Breast epithelium (tissue), 3 donors: ENCODE measurements around the gene SMIM27.

Experiments used
- POLR2A ChIP-seq: fragments of 450-650 bp; IDR thresholded peaks from one replicate; pipeline ENCODE4 v1.6.1; 2016; ENCODE audit warnings: antibody characterized with exemption, mild to moderate bottlenecking, moderate library complexity
- POLR2AphosphoS5 ChIP-seq, 3 donors: sonication (generic); formaldehyde crosslinking; IDR thresholded peaks; one replicate each; pipeline ENCODE4 v1.6.1; 2017; ENCODE audit warnings: antibody characterized with exemption in 3 of 3
- TF ChIP-seq, protein P1 (sequence below), 3 donors: fragments of 450-650 bp; IDR thresholded peaks; one replicate each; pipeline ENCODE4 v1.5.1; 2016 to 2017; ENCODE audit warnings: antibody characterized with exemption in 3 of 3, mild to moderate bottlenecking in 3 of 3, moderate library complexity in 3 of 3

DNA sequence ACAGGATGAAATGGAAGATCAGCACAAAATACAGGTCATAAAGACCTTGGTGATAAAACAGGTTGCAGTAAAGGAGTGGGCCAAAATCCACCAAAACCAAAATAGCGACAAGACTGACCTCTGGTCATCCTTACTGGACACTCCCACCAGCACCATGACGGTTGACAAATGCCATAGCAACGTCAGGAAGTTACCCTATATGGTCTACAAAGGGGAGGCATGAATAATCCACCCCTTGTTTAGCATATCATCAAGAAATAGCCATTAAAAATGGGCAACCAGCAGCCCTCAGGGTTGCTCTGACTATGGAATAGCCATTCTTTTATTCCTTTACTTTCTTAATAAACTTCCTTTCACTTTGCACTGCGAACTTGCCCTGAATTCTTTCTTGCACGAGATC is 26.8 kb downstream of the SMIM27 start:
- no peak for TF ChIP-seq POLR2A
- TF ChIP-seq, protein P1, sequence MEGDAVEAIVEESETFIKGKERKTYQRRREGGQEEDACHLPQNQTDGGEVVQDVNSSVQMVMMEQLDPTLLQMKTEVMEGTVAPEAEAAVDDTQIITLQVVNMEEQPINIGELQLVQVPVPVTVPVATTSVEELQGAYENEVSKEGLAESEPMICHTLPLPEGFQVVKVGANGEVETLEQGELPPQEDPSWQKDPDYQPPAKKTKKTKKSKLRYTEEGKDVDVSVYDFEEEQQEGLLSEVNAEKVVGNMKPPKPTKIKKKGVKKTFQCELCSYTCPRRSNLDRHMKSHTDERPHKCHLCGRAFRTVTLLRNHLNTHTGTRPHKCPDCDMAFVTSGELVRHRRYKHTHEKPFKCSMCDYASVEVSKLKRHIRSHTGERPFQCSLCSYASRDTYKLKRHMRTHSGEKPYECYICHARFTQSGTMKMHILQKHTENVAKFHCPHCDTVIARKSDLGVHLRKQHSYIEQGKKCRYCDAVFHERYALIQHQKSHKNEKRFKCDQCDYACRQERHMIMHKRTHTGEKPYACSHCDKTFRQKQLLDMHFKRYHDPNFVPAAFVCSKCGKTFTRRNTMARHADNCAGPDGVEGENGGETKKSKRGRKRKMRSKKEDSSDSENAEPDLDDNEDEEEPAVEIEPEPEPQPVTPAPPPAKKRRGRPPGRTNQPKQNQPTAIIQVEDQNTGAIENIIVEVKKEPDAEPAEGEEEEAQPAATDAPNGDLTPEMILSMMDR (IDR thresholded peaks at IDR 0.05): no peak
- TF ChIP-seq POLR2AphosphoS5 (IDR thresholded peaks at IDR 0.05): no peak
